ELF-1 (cell line): Measurements from ENCODE around the gene ALMS1.
"Not testable (repeated sequence)": the region's sequence is repeated elsewhere in the genome, so short reads cannot be mapped to it uniquely, and the experiment has no call there.

Experiments
- DNase-seq: peaks from one replicate; pipeline ENCODE4 v3.0.0-alpha.2; 2016; ENCODE audit warnings: low read depth, low spot score

The ALMS1 gene

DNA sequence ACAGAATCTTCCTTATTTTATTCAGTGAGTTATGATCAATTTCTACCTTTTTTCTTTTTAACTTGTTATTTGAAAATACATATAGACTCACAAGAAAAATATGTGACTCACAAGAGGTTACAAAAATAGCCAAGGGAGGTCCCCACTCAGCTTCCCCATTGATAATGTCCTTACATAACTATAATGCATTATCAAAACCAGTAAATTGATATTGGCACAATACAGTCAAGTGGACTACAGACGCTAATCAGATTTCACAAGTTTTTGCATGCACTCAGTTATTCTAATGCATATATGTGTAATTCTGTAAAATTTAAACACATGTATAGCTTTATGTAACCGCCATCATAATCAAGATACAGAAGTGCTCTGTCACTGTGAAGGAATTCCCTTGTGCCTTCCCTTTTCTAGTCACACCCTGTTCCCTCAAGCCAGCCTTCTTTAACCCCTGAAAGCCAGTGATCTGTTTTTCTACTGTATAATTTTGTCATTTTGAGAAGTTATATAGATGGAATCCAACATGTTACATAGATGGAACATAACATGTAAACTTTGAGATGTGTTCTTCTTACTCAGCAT, 118.4 kb downstream of the ALMS1 start:
- no peak for DNase-seq

DNA sequence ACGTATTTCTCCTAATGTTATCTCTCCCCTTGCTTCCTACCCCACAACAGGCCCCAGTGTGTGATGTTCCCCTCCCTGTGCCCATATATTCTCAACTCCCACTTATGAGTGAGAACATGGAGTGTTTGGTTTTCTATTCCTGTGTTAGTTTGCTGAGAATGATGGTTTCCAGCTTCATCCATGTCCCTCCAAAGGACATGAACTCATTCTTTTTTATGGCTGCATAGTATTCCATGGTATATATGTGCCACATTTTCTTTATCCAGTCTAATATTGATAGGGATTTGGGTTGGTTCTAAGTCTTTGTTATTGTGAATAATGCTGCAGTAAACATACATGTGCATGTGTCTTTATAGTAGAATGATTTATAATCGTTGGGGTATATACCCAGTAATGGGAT, 119.2 kb downstream of the ALMS1 start:
- not testable (repeated sequence) for DNase-seq

DNA sequence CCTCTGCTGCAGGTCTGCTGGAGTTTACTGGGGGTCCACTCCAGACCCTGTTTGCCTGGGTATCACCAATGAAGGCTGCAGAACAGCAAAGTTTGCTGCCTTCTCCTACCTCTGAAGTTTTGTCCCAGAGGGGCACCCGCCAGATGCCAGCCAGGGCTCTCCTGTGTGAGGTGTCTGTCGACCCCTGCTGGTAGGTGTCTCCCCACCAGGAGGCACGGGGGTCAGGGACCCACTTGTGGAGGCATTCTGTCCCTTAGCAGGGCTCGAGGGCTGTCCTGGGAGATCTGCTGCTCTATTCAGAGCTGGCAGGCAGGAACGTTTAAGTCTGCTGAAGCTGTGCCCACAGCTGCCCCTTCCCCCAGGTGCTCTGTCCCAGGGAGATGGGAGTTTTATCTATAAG, 124.8 kb downstream of the ALMS1 start:
- DNase-seq: peak; percentile 17

DNA sequence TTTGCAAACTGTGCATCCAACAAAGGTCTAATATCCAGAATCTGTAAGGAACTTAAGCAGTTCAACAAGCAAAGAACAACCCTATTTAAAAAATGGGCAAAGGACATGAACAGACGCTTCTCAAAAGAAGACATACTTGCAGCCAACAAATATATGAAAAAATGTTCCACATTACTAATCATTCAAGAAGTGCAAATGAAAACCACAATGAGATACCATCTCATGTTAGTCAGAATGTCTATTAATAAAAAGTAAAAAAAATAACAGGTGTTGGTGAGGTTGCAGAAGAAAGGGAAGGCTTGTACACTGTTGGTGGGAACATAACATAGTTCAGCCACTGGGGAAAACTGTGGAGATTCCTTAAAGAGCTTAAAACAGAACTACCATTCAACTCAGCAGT, 130.4 kb downstream of the ALMS1 start:
- no peak for DNase-seq

DNA sequence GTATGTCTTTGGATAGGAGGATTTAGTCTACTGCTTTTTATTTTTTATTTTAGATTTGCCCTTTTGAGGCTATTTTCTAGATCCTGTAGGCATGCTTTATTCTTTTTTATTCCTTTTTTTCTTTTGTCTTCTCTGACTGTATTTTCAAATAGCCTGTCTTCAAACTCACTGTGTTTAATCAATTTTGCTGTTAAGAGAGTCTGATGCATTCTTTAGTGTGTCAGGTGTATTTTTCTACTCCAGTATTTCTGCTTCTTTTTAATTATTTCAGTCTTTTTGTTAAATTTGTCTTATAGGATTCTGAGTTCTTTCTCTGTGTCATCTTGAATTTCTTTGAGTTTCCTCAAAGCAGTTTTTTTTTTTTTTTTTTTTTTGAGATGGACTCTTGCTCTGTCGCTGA, 143.1 kb downstream of the ALMS1 start:
- no peak for DNase-seq

DNA sequence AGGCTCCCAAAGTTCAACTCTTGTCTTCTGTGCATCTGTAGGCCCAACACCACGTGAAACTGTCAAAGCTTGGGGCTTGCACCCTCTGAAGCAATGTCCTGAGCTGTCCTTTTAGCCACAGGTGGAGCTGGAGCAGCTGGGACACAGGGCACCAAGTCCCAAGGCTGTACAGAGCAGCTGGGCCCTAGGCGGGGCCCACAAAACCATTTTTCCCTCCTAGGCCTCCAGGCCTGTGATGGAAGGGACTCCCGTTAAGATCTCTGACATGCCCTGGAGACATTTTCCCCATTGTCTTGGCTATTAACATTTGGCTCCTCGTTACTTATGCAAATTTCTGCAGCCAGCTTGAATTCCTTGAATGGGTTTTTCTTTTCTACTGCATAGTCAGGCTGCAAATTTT, 145.1 kb downstream of the ALMS1 start:
- not testable (repeated sequence) for DNase-seq

DNA sequence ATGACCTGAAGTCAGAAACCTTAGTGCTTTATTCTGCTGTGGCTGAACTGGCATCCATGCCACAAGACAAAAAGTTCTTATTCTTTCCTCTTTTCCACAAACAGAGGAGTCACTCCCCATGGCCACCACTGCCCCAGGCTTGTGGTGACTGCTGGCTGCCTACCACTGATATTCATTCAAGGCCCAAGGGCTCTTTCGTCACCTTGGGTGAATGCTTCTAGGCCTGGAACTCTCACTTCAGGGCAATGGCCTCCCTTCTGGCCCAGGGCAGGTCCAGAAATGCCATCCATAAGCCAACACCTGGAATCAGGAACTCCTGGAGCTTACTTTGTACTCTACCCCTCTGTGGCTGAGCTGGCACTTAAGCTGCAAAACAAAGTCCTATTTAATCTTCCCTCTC, 146.7 kb downstream of the ALMS1 start:
- no peak for DNase-seq

DNA sequence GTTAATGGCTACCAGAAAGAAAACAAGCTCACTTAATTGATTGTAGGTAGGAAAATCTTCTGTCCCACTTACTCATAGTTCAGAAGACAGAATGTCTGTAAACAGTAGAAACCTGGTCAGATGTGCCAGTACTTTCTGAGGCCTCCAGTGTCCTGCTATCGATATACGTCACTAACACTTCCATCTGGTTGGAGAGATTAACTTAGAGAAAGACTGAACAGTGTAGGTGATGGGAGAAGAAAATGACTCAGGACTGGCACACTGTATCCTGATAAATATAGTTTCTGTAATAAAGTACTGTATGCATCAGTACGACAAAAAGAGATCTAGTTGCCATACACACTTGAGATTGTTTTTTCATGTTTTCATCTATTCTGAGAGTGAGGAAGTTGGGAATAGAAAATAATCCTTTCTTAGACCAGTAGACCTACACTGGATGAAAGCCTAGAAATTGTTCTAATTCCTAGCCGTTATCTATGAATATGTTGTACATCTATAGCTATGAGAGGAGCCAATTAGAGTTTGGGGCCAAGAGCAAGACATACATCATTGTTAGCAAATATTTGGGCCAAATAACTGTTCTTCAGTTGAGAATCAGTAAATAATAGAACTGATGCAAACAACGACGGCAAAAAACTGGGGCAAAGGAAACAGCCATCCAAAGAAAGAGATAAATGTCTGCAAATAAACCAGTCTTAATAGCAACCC, 150.7 kb downstream of the ALMS1 start:
- DNase-seq: no peak

DNA sequence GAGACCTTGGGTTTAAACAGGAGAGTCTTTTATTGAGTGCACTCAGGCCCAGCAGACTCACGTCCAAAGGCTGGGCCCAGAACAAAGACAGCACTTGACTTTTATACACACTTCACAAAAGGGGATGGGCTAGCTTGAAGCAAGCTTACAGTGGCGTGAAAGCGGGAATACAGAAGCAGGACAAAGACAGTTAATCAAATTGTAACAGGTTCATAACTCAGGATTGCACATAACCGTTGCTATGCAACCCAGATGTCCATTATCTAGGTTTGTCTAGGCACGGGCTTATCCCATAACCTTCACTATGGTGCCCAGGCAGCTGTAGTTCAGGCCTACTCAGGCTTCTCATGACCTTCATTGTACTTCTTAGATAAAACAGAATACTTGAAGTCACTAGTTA, 175.2 kb downstream of the ALMS1 start:
- DNase-seq: not testable (repeated sequence)

DNA sequence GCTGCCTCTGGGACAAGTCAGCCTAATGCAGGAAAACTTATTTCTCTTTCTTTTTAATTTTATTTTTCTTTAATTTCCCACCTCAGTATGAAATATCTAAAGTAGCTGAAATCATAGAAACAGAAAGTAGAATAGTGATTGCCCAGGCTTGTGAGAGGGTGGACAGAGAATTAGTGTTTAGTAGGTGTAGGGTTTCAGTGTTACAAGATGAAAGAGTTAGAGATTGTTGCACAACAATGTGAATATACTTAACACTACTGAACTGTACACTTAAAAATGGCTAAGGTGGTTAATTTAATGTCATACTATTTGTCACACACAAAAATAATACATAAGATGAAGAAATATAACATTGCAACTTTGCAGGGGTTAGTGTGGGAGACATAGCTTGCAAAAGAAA, 175.8 kb downstream of the ALMS1 start:
- no peak for DNase-seq

DNA sequence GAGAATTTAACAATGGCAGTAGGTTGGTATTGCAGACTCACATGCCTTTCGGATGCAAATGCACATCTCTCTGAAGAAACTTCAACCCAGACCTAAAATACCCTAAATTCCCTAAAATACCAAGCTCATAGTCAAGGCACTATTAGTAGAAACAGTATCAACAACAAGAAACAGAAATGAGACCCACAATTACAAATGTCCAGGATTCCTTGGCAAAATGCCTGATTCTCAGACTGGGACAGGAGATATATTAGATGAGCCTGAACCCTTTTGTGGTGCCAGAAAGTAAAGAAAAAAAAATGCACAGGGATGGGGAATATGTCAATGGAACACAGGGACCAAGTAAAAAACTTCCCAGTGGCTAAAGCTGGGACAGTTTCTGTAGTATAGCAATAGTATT, 179.3 kb downstream of the ALMS1 start:
- no peak for DNase-seq

DNA sequence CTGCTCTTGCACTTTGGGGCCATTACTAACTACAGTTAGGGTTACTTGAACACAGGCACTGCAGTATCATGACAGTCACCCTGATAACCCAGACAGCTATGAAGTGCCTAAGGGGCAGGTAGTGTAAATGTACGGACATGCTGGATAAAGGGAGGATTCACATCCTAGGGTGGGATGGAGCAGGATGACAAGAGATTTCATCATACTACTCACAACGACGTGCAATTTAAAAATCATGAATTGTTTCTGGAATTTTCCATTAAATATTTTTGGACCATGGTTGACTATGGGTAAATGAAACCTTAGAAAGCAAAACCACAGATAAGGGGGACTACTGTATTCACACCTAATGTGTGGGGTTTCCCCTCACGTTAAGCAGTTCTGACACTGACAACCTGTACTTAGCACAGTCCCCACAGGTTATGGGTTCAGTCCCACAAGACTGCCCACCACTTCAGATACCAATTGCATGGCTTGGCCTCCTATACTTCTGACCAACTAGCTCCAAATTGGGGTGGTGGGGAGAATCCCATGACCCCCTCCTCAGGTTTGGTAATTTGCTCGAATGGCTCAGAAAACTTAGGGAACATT, 180.7 kb downstream of the ALMS1 start:
- no peak for DNase-seq

DNA sequence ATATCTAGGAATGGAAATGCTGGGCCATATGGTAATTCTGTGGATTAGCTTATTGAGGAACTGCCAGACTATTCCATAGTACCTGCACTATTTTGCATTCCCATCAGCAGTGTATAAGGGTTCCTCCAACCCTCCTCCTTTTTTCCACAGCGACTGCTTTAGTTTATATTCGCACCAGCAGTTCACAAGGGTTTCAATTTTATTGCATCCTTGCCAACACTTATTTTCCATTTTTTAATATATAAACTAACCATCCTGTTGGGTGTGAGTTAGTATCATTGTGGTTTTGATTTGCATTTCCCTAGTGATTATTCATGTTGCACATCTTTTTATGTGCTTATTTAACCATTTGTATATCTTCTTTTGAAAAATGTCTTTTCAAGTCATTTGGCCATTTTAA, 189.6 kb downstream of the ALMS1 start:
- DNase-seq: no peak

DNA sequence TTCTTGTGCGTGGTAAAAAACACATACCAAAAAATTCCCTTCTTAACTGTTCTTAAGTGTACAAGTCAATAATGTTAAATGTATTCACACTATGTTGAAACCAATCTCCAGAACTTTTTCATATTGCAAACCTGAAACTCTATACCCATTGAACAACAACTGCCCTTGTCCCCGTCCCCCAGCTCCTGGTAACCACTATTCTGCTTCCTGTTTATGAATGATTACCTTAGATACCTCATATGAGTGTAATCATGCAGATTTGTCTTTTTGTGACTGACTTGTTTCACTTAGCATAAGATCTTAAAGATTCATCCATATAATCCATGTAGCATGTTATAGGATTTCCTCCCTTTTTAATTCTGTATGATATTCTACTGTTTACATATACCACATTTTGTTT, 196.7 kb downstream of the ALMS1 start:
- no peak for DNase-seq

DNA sequence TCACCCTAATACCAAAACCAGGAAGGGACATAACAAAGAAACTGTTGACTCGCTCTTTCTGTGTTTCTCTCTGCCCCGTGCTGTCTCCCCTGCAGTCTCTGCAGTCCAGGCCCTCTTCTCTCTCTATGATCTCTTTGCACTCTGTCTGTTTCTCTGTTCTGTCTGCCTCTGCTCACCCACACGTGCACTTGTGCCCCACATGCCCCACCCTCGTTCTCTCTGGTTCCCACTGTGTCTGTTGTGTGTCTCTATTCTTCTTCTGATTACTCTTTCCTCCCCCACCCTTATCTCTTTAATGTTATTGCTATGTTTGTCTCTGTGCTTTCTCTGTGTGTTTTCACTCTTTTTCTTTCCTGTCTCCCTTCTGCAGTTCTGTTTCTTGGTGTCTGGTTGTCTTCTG, 202.5 kb downstream of the ALMS1 start:
- peak; percentile 7 for DNase-seq

DNA sequence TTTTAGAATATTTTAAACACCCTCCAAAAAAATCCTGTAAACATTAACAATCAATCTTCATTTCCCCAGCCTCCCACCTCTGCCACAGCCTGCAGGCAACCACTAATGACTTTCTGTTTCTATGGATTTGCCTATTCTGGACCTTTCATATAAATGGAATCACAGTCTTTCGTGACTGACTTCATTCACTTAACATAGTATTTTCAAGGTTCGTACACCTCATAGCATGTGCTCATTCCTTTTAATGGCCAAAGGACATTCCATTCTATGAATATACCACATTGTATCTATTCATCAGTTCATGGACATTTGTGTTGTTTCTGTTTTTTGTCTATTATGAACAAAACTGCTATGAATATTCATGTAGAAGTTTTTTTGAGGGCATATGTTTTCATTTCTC, 208.0 kb downstream of the ALMS1 start:
- no peak for DNase-seq

DNA sequence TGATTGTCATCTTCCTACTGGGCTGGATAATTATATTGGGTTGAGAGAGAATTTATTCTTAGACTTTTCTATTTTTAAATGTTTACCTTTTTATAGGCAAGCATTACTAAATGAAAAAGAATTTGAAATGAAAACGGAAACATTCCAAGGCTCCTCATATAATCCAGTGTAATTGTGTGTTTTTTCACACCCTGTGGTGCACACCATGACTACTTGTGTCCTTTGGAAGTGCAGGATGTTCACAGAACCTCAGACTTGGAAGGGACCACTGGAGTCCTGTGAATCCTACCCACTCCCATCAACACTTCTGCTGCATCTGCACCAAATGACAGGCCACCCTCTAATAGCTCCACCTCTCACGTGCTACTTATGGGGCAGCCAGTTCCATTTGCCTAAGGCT, 208.6 kb downstream of the ALMS1 start:
- DNase-seq: no peak

DNA sequence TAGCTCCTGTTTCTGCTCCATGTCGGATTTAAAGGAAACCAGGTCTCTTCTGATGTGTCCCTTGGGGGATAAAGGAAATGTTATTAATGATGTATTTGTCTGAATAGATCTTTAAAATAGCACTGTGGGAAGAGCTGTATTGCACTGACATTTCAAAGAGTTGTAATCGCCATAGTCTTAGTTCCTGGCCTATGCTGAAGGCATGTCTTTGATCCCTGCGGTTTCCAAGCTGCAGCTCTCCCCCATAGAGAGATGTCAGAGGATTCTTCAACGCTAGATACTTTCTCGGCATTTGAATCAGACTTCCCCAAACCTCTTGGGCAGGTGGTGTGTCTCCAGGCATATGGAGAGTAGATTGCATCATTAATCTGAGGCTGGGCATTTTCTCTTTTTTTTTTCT, 216.1 kb downstream of the ALMS1 start:
- DNase-seq: no peak

DNA sequence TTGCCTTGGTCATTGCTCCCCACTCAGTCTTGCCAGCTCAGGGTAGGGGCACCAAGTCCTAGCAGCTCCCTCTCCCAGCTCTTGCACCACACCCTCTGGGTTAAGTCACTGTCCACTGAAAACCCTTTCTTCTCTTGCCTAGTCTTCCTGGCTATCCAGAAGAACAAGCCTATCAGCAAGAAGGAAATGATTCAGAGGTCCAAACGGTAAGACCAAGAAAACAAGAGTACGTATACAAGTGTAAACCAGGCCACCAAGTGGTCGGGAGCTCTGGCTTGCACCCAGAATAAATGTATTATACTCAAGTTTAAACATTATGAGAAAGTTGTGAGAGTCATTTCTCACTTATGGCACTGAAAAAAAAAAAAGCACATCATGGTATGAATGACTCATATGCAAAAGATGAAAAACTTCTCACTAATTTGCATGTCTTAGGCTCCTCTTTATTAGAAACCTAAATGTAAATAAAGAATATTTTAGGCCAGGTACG, 217.5 kb downstream of the ALMS1 start:
- DNase-seq: not testable (repeated sequence)

DNA sequence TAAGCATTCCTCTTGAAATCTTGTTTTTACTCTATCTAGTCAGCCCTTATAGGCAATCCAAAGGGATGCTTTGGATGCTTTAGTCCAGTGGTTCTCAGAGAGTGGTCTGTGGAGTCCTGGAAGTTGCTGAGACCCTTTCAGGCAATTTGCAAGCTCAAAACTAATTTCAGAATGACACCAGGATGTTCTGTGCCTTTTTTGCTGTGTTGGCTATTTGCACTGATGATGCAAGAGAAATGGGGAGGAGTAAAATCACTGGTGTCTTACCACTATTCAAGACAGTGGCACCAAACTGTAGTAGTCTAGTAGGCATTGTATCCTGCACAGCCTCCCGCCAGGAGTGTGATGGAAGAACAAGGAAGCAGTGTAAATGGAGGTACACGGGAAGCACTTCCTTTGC, 219.0 kb downstream of the ALMS1 start:
- DNase-seq: not testable (repeated sequence)

DNA sequence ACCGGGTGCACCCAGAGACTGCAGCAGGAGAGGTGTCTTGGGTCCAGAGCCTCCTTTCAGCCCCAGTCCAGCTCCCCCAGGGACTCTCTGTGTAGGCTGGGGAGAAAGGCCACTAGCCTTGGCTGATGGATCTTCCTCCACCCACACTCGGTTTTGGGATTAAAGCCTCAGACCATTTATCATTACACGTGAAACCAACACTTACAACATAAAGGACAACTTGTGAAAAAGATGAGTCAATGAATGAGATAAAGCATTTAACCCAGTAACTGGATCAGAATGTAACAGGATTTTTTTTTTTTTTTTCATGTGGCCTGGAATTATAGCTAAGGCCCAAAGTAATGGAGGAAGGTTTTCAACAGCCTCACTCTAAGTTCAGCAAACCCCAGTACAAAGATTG, 224.5 kb downstream of the ALMS1 start:
- DNase-seq: no peak

DNA sequence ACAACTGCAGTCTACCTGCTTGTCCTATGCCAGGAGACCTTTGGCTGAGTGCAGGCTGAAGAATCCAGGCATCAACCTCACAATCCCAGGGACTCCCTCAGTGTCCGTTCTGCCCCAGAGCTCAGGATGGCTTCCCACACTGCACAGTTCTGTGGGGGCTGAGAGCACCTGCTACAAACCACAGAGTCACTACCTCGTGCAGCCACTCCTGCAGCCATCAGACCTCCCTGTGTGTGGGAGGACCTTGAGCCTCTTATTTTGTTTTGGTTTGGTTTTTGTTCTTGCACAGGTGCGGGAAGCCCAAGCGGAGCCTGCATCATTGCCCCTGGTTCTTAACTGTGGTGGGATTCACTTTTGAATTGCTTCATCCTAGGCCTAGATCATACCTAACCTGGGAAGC, 225.6 kb downstream of the ALMS1 start:
- DNase-seq: no peak

DNA sequence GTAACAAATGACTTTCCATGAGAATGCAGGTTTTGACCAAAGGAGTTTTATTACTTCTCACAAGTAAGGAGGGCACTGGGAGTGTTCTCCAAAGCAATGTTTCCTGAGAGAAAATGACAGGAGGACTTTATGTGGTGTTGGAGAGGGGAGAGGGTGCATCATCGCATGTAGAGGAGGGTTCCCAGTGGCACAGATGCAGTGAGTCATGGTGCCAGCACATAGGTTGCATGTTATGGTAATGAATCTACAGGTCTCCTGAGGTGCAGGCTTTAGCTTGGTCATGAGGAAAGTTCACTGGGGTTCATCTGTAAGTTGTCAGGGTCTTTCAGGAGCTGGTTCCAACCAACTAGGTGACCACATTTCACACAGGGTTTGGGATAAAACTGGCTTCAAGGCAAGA, 226.2 kb downstream of the ALMS1 start:
- no peak for DNase-seq
